ENCODE data around the gene NCKAP1.
"Not testable (repeated sequence)": the region's sequence is repeated elsewhere in the genome, so short reads cannot be mapped to it uniquely, and the experiment has no call there.

NCKAP1 gene, protein sequence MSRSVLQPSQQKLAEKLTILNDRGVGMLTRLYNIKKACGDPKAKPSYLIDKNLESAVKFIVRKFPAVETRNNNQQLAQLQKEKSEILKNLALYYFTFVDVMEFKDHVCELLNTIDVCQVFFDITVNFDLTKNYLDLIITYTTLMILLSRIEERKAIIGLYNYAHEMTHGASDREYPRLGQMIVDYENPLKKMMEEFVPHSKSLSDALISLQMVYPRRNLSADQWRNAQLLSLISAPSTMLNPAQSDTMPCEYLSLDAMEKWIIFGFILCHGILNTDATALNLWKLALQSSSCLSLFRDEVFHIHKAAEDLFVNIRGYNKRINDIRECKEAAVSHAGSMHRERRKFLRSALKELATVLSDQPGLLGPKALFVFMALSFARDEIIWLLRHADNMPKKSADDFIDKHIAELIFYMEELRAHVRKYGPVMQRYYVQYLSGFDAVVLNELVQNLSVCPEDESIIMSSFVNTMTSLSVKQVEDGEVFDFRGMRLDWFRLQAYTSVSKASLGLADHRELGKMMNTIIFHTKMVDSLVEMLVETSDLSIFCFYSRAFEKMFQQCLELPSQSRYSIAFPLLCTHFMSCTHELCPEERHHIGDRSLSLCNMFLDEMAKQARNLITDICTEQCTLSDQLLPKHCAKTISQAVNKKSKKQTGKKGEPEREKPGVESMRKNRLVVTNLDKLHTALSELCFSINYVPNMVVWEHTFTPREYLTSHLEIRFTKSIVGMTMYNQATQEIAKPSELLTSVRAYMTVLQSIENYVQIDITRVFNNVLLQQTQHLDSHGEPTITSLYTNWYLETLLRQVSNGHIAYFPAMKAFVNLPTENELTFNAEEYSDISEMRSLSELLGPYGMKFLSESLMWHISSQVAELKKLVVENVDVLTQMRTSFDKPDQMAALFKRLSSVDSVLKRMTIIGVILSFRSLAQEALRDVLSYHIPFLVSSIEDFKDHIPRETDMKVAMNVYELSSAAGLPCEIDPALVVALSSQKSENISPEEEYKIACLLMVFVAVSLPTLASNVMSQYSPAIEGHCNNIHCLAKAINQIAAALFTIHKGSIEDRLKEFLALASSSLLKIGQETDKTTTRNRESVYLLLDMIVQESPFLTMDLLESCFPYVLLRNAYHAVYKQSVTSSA

DNA sequence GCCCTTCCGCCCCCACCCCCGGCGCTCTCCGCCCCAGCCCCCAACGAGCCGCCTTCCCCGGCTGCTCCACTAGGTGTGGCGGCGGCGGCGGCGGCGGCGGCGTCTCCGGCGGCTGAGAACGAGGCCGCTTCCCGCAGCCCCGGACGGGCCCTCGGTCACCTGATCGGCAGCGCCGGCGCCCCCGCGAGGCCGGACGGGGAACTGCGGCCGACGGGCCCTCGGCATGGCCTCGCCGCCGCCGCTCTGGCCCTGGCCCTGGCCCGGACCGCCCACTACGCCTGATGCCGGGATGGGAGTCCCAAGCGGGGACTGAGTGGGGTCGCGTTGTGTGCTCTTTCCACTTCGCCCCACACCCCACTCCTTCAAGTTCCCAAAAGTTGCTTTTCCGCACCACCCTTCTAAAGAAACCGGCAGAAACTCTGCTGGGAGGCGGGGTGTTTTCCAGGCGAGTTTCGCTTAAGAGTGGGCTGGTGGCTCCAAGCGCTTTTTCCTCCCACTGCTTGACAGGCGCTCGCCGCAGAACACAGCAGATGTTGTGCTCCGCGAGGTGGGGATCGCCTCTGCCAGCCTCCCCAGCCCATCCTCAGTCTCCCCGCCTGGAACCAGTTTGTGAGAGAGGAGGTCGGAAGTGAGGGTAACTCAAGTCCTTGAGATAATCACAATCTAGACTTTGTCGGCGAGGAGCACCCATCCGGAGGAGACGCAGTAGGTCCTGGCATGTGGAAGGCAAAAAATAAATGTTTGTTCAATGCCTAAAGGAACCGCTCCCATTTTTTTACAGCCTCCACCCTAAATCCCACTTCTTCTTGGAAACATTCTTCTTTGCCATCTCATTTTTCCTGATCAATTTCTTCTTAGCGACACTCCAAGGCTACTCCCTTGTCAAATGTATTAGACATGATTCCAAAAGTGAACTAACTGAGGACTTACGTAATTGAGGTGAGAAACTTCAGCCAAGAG, at the start of gene NCKAP1:
TSS of gene NCKAP1 (minus strand) at position 117 of the 960 bp plus-strand sequence. CDS start 358 bp downstream, outside the sequence.
- peak within 1 kb of the TSS; percentile 87 to 99 (median 98) for H3K27ac ChIP-seq

GRCh38 chr2:183081911-183082310, 43.7 kb upstream of the NCKAP1 start:
- Histone ChIP-seq H3K27ac (no peak overlapping the region), H3K4me3 (no peak overlapping the region)

More for the DNA sequence above, at the start of gene NCKAP1:
- peak within 1 kb of the TSS; percentile 51 to 92 (median 77) for H3K4me3 ChIP-seq

- peak overlapping the region in 20 of 21 experiments; percentile 38 to 85 (median 75) for H3K27ac ChIP-seq
- H3K4me3 ChIP-seq = peak overlapping the region; percentile 48 to 74 (median 52)
Measured at GRCh38 chr2:183079139-183079775, 41.0 kb upstream of the NCKAP1 start.

DNA sequence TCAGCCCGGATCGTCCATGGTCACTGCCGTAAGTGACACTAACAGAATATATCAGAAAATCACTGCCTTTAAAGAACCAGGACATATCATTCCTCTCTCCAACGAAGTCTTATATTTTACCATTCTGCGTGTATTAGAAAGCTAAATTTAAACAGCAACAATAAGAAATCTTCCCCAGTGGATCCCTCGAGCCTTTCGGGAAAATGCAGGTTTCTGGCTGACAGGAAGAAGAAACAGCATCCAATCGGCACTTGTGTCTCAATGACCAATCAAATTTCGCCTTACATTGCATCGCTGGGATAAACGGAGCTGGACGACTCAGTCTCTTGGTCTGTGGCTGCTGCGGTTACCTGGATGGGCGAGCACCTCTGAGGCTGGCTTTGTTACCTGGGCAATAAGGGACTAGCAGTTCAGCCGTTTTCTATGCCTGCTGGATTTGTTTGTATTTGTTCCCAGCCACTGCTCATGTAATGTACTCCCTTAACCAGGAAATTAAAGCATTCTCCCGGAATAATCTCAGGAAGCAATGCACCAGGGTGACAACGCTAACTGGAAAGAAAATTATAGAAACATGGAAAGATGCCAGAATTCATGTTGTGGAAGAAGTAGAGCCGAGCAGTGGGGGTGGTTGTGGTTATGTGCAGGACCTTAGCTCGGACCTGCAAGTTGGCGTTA, 40.3 kb upstream of the NCKAP1 start, which contains the start of gene DUSP19:
TSS of gene DUSP19 (plus strand) at position 284 of the 675 bp plus-strand sequence. CDS start at position 471, 187 bp downstream.
- Histone ChIP-seq H3K27ac (peak within 1 kb of the TSS in 20 of 21 experiments; percentile 38 to 85 (median 75)), H3K4me3 (peak within 1 kb of the TSS; percentile 48 to 74 (median 52))

GRCh38 chr2:183078163-183078463, 39.9 kb upstream of the NCKAP1 start:
- H3K4me3 ChIP-seq = peak overlapping the region; percentile 48 to 74 (median 52)
- H3K27ac ChIP-seq = peak overlapping the region in 20 of 21 experiments; percentile 38 to 85 (median 75)

DNA sequence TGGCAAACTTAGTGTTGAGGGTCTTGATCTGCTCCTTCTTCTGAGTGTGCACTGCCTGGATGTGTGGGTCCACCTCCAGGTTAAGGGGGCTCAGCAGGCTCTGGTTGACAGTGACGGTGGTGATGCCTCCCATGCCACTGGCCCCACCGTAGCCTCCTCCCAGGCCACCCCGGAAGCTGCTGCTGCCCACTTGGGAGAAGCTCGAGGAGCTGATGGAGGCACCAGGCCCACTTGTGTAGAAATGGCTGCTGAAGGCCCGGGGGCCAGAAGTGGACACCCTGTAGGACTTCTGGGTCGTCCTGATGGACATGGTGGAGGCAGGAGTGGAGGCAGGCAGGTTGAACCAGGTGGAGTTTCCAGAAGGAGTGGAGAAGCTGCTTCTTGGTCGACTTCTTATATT, 33.9 kb upstream of the NCKAP1 start:
- Histone ChIP-seq H3K4me3 (no peak overlapping the region), H3K27ac (no peak overlapping the region)

DNA sequence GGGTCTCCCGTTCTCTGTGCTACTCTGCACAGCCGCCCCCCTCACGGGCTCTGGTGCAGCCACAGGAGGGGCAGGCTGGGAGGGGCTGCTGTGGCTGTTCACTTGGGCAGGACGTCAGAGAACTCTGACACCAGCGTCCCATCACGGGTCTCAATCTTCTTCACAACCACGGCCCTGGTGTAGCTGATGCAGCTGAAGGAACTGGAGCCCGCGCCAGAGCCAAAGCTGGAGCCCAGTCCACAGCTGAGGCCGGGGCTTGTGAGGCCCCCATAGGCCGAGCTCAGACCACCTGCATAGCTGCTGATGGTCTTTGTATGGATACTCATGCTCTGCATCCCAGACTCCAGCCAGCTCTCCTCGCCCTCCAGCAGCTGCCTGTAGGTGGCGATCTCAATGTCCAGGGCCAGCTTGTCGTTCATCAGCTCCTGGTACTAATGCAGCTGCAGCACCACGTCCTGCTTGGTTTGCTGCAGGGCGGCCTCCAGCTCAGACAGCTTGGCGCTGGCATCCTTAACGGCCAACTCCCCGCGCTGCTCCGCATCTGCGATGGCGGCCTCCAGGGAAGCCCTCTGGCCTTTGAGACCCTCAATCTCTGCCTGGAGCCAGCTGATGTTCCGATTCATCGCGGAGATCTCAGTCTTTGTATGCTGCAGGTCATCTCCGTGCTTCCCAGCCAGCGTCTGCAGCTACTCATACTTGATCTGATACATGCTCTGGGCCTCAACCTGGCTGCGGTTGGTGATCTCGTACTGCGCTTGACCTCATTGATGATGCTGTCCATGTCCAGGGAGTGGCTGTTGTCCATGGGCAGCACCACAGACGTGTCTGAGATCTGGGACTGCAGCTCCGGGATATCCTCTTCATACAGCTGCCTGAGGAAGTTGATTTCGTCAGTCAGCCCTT, 32.9 kb upstream of the NCKAP1 start:
- Histone ChIP-seq H3K4me3 (no peak overlapping the region), H3K27ac (no peak overlapping the region)

DNA sequence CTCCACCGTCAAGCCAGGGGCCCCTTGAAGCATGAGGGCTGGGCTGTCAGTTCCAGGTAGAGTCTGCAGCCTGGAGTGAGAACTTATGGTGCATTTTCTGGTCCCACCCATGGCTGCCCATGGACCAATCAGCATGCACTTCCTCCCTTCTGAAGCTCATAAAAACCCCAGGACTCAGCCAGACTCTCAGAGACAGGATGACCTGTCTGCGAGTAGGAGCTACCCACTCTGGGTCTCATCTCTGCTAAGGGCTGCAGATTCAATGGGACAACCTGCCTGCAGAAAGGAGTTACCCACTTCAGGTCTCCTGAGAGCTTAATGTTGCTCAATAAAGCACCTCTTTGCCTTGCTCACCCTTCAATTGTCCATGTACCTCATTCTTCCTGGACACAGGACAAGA, 30.9 kb upstream of the NCKAP1 start:
- no peak overlapping the region for H3K27ac ChIP-seq
- H3K4me3 ChIP-seq = no peak overlapping the region

- no peak overlapping the region for H3K27ac ChIP-seq
- H3K4me3 ChIP-seq = no peak overlapping the region
Measured at GRCh38 chr2:183068561-183068960, 30.3 kb upstream of the NCKAP1 start.

DNA sequence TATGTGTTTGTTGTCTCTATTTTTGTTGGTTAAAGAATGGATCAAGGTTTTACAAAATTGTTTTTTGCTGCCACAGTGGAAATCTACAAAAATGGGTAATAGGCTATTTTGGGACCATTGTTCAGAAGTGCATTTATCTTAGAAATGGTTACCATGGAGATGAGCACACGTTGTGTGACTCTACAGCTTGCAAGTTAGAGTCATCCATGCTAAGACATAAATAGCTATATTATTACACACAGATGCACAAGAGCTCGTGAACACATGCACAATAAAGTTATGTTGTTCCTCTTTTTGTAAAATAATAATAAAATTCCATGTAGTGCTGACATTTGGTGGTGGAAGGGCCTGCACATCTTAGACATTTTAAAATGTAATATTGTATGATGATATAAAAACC, 24.8 kb upstream of the NCKAP1 start:
- H3K27ac ChIP-seq = no peak overlapping the region

GRCh38 chr2:183060571-183061231, 22.4 kb upstream of the NCKAP1 start:
- no peak overlapping the region for H3K27ac ChIP-seq
- H3K4me3 ChIP-seq = no peak overlapping the region

More for the DNA sequence above, 24.8 kb upstream of the NCKAP1 start:
- H3K4me3 ChIP-seq = no peak overlapping the region

GRCh38 chr2:183059561-183059960, 21.3 kb upstream of the NCKAP1 start:
- H3K27ac ChIP-seq = no peak overlapping the region
- no peak overlapping the region for H3K4me3 ChIP-seq

DNA sequence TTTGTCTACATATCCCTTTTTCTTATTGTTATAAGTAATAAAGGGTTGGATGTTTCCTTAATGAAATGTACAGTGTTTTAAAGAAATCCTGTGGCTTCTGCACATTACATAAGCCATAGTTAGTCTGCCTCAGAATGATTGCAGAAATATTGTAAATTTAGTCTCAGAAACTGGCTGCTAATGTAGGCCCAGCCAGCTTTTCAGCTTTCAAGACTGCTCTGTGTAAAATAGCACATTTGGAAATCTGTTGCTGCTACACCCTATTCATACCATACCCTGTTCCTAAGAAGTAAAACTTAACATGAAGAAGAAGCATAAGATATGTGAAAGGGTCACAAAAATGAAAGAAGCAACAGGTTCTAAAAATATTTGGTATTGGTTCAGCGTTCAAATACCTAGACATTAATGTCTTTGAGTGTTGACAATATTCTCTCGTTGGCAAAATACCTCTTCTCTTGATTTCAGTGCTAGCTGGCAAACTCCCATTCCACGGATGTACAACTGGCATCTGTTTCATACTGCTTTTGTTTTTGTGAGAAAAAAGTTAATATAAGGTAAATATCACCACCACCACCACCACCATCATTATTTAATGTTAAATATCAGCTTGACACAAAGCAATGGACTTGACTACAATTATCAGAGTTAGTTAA, 19.2 kb upstream of the NCKAP1 start:
- Histone ChIP-seq H3K27ac (no peak overlapping the region), H3K4me3 (no peak overlapping the region)

GRCh38 chr2:183049420-183049819, 11.2 kb upstream of the NCKAP1 start:
- no peak overlapping the region for H3K27ac ChIP-seq

DNA sequence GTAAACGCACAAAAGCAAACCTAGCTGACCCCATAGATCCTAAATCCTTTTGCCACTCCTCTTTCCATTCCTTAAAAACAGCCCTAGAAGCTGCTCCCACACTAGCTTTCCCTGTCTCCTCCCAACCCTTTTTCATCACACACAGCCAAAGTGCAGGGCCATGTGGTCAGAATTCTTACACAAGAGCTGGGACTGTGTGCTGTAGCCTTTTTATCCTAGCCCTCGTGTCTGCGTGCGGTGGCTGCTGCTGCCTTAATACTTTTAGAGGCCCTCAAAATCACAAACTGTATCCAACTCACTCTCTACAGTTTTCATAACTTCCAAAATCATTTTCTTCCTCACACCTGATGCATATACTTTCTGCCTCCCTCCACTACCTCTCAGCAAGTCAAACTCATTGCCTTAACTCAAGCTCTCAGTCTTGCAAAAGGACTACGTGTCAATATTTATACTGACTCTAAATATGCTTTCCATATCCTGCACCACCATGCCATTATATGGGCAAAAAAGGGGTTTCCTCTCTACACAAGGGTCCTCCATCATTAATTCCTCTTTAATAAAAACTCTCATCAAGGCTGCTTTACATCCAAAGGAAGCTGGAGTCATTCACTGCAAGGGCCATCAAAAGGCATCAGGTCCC, 9.3 kb upstream of the NCKAP1 start:
- not testable (repeated sequence) for H3K4me3 ChIP-seq, H3K27ac ChIP-seq

More at GRCh38 chr2:183049420-183049819, 11.2 kb upstream of the NCKAP1 start:
- H3K4me3 ChIP-seq = no peak overlapping the region

Data from skin epidermis (tissue), 12 donors.